ENCODE results near the gene TYMS.

TYMS gene

DNA sequence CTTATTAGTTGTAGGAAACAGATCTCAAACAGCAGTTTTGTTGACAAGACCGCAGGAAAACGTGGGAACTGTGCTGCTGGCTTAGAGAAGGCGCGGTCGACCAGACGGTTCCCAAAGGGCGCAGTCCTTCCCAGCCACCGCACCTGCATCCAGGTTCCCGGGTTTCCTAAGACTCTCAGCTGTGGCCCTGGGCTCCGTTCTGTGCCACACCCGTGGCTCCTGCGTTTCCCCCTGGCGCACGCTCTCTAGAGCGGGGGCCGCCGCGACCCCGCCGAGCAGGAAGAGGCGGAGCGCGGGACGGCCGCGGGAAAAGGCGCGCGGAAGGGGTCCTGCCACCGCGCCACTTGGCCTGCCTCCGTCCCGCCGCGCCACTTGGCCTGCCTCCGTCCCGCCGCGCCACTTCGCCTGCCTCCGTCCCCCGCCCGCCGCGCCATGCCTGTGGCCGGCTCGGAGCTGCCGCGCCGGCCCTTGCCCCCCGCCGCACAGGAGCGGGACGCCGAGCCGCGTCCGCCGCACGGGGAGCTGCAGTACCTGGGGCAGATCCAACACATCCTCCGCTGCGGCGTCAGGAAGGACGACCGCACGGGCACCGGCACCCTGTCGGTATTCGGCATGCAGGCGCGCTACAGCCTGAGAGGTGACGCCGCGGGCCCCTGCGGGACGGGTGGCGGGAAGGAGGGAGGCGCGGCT lies at the start of gene TYMS:
TSS of gene TYMS (plus strand) at position 343 of the 690 bp plus-strand sequence. CDS start at position 433, 90 bp downstream.
- DNase-seq: peak; percentile 33

DNA sequence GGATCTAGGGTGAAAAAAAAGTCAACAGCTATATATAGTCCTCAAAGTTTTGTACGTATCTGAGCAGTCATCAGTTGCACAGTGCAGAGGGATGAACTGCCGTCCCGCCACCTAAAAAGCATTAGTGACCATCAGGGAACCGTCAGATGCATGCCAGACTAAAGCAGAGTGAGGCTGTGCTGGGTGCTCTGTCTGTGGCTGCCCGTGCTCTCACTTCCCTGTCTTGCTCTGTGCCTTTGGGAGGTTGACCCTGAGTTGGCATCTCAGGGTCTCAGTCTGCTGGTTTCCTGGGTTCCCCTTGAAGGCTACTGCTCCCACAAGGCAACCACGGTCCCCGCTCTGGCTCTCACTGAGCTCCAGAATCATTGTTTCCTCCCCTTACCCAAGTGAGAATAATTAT lies 49.5 kb upstream of the TYMS start:
- DNase-seq: no peak

DNA sequence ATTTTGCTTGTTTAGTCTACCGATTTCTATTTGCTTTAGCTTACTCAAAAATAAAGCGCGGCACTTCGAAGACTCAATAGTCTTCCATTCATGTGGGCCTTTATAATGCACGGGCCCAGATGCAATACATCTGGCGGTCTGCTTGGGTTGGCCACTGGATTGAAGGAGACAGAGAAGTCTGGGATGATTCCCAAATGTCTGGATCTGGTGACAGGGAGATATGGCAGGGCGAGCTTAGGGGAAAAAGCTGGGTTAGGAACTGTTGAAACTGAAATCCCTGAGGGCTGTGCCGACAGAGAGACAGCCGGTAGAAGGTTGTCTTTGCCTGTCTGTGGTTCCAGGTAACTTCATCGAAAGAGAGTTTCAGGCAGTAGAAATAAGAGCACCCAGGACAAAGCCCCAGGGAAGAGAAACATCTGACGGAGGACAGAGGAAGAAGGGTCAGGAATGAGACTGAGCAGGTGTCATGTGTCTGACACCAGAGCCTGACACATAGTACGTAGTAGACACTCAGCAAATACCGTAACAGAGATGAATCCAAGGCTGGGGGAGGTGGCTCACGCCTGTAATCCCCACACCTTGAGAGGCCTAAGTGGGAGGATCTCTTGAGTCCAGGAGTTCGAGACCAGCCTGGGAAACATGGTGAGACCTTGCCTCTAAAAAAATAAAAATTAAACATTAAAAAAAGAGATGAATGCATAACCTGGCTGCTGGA lies 47.1 kb upstream of the TYMS start:
- no peak for DNase-seq

DNA sequence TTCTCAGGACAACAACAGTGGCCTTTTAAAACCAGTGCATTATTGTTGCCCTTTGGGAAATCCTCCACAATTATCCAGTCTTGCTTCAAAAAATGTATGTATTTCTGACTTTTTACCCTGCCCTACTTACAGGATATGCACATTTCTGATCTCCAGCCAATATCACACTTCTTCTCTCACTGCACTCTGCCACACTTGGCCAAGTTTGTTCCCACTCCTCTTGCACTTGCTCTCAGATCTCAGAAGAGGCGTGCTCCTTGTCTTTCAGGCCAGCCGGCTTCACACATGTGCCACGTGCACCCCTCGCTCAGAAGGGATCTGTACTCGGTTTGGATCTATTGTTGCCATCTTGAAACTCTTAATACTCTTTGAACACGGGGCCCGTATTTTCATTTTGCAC lies 45.3 kb upstream of the TYMS start:
- DNase-seq: no peak

GRCh38 chr18:614193-614592 lies 43.3 kb upstream of the TYMS start:
- DNase-seq: no peak

DNA sequence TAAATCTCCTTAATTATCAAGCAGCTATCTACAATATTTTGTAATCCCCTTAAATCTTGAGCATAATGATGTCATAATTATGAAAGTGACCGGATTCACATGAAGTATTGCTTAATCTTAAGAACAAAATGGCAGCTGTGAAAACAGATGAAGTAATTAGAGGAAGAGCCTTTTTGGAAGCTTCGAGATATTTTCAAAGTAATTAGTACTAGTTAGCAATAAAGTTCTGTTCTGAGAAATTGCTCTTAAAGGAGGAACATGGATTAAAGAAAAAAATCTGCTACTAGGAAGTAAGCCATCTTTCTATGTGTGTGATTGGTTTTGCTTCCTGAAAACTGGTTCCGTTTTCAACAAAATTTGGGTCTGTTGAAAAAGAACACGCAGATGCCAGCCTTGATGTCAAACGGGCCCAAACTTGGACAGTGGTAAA lies 42.3 kb upstream of the TYMS start:
- DNase-seq: no peak

- no peak for DNase-seq
These were observed 41.7 kb upstream of the TYMS start for GRCh38 chr18:615773-616172.

DNA sequence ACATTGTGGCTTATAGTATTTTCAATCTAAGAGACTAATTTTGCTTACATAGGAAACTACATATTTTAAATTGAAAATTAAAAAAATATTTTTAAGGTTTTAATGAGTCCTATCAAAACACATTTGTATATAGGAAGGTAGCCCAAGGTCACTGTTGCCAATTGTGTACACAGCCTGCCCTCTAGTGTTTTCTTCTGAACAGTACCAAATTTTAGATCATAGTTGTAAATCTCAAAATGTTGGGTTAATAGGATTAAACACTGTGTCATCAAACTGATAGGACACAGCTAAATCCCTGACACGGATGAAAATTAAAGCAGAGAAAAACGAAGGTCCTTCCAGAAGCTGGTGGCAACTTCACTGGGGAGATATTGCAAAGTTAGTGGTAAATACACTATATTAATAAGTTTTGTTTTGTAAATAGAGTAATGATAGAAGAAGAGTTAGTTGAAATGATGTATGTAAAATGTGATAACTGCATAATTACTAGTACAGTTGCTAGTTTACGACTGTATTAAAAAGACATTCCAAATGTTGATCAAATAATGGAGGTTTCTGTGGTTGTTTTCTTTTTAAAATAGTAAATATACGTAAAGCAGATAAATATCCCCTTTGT lies 41.0 kb upstream of the TYMS start:
- no peak for DNase-seq

DNA sequence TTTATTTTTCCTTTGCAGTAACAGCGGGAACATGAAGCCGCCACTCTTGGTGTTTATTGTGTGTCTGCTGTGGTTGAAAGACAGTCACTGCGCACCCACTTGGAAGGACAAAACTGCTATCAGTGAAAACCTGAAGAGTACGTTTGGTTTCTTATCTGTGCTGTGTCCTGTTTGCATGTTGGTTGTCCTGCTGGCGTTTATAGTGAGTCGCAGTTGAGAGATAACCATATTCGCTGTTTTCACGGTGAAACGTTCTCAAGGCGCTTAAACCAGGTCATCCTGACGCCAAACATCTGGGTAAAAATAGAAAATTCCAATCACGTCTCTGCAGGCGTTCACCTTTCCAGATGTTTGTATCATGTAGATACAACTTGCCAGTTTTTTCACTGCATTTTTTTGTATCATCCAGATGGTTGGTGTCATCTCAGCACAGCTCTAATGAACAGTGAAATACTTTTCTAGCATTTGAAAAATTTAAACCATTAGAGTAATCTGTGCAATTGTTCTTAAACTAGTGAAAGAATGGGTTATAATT lies 39.4 kb upstream of the TYMS start:
- DNase-seq: no peak

- DNase-seq: no peak
These were observed 38.8 kb upstream of the TYMS start for GRCh38 chr18:618618-619017.

DNA sequence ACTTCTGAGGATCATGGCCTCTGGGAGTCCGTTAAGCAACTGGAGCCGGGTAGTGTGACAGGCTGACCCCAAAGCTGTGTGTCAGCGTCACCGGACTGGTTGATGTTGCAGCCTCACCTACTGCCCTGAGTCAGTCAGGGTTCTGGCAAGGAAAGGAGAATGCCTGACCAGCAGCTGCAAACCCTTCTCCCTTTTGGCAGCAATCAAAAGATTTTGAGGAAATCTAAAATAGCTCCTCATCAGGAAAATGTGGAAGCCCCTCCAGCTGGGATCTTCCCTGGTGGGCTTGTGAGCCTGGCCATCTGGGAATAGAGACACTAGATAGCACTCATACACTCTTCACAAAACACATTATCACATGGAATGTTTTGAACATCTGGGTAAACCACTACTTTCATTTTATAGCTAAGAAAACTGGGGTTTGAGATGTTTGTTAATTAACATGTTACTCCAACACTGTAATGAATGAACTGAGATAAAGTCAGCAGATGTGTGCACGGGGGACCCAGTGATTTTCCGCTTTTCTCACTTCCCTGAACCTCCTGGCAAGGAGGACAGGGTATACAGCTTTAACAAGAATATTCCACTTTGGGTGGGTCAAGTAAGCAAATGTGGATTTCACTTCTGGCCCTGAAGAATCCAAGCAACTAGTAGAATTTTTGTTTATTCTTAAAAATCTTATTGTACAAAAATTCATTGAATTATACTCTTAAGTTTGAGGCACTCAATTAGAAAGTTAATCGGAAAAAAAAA lies 36.0 kb upstream of the TYMS start:
- no peak for DNase-seq

DNA sequence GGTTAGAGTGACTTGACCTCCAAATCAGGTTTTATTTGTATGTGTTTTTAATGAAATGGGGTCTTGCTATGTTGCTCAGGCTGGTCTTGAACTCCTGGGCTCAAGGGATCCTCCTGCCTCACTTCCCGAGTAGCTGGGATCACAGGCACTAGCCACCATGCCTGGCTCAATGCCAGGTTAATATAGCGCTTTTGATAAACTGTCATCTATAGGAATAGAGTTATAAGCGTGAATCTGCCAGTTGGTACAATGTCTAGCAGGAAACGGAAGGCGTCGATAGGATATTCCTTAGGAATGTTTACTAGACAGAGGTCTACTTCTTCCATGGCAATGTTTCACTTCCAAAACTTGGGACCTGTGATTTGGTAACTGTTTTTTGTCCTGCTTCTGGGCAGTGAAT lies 35.2 kb upstream of the TYMS start:
- DNase-seq: no peak

GRCh38 chr18:623761-624620 lies 33.5 kb upstream of the TYMS start:
- DNase-seq: peak; percentile 64

DNA sequence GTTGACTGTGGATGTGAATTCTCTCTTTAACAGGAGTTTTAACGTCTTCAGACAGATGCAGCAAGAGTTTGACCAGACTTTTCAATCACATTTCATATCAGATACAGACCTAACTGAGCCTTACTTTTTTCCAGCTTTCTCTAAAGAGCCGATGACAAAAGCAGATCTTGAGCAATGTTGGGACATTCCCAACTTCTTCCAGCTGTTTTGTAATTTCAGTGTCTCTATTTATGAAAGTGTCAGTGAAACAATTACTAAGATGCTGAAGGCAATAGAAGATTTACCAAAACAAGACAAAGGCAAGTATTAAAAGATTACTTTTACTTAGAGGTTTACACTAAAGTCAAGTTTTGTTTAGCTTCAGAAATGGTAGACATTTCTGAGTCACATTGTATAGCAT lies 30.2 kb upstream of the TYMS start:
- no peak for DNase-seq

GRCh38 chr18:629269-630150 lies 27.9 kb upstream of the TYMS start:
- DNase-seq: no peak

- DNase-seq: no peak
These were observed 25.9 kb upstream of the TYMS start for GRCh38 chr18:631560-631959.

- no peak for DNase-seq
These were observed 22.9 kb upstream of the TYMS start for GRCh38 chr18:634551-635045.

DNA sequence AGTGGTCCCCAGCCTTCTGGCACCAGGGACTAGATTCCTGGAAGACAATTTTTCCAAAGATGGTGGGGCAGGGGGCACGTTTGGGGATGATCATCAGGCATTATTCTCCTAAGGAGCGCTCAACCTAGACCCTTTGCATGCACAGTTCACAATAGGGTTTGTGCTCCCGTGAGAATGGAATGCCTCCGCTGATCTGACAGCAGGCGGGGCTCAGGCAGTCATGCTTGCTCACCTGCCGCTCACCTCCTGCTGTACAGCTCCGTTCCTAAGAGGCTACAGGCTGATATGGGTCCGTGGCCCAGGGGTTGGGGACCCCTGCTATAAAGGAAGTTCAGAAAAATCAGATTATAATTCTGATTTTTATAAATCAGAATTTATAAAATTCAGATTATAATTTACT lies 22.3 kb upstream of the TYMS start:
- no peak for DNase-seq

GRCh38 chr18:641224-641623 lies 16.2 kb upstream of the TYMS start:
- DNase-seq: no peak

DNA sequence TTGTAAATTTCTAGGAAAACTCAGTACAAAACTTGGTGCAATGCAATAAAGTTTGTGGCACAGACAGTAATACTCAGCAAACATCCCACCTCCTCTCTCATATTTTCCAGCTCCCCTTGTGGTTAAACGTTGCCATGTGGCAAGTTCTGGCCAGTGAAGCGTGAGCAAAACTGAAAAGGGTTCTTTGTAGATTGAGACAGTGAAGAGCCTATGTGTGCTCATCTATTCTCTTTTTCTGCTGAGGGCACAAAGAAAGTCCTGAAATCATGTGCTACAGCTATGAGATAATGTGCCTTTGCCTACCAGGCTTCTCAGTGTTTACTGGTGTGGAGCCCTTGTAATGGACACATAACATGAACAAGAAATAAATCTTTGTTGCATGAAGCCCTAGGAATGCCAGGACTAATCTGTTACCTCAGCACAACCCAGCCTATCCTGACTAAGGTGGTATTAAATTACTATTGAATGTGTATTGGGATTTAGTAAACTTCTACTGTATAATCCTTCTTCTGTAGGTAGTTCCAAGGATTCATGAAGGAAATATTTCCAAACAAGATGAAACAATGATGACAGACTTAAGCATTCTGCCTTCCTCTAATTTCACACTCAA lies 13.0 kb upstream of the TYMS start:
- no peak for DNase-seq

Data from CD4-positive, alpha-beta T cell treated with Interleukin-17A for 4 hours (primary cell).